Testis (tissue), 2 donors: ENCODE results near the gene NRSN1.

Source experiments
- POLR2A ChIP-seq: fragments of 450-650 bp; IDR thresholded peaks from one replicate; pipeline ENCODE4 v1.6.1; 2017; ENCODE audit warnings: antibody characterized with exemption, mild to moderate bottlenecking, moderate library complexity
- TF ChIP-seq, protein P1 (sequence below), 3 experiments: fragments of 450-650 bp in 2 of 3; fragments of 200-600 bp in 1 of 3; sonication (generic) in 1 of 3; IDR thresholded peaks; one replicate each; pipeline ENCODE4 v1.5.1; 2016 to 2019; ENCODE audit warnings: antibody characterized with exemption in 3 of 3, mild to moderate bottlenecking in 2 of 3, moderate library complexity in 1 of 3

DNA sequence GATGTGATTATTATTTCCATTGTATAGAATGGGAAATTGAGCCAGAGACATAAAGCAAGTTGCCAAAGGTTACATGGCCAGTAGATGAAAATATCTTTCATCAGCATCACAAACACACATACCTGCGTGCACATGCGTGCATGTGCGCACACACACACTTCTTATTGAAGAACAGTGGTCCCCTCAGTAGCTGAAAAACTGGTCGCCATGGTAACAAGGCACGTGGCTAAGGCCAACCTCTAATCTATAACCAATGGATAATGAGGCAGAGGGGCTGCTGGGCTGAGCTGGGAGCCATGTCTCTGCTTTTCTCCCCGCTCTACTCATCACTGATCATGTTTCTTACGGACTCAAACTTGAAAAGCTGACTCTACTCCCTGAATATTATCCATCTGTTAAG, 60.3 kb downstream of the NRSN1 start:
- TF ChIP-seq, protein P1, sequence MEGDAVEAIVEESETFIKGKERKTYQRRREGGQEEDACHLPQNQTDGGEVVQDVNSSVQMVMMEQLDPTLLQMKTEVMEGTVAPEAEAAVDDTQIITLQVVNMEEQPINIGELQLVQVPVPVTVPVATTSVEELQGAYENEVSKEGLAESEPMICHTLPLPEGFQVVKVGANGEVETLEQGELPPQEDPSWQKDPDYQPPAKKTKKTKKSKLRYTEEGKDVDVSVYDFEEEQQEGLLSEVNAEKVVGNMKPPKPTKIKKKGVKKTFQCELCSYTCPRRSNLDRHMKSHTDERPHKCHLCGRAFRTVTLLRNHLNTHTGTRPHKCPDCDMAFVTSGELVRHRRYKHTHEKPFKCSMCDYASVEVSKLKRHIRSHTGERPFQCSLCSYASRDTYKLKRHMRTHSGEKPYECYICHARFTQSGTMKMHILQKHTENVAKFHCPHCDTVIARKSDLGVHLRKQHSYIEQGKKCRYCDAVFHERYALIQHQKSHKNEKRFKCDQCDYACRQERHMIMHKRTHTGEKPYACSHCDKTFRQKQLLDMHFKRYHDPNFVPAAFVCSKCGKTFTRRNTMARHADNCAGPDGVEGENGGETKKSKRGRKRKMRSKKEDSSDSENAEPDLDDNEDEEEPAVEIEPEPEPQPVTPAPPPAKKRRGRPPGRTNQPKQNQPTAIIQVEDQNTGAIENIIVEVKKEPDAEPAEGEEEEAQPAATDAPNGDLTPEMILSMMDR (IDR thresholded peaks at IDR 0.05): no peak
- TF ChIP-seq POLR2A: no peak
